CD4-positive, alpha-beta T cell treated with Interleukin-10 for 1 hour (primary cell): ENCODE results near the gene ZDHHC7.
A peak's percentile ranks its signal among the peaks of the same experiment; 100 is the strongest.
"Not testable (repeated sequence)": the region's sequence is repeated elsewhere in the genome, so short reads cannot be mapped to it uniquely, and the experiment has no call there.

Experiments
- DNase-seq: peaks from one replicate; pipeline ENCODE4 v3.0.0-alpha.2; 2020

Gene ZDHHC7

DNA sequence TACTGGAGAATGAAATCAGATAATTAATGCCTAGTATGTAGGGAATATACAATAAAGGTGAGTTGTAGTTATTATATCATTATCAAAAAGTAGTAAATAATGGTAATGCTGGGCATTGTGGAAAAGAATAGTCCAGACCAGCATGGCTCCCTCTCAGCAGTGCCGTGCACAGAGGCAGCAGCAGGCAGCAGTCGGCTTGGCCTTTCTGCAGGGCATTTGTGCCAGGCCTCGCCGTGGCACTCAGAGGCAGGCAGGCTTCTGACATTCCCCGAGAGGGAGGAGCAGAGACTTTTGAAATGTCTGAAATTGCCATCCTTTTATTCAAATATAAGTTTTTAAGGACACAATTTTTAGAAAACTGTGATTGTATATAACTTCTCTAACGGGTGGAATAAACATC, 31.3 kb upstream of the ZDHHC7 start:
- no peak for DNase-seq

DNA sequence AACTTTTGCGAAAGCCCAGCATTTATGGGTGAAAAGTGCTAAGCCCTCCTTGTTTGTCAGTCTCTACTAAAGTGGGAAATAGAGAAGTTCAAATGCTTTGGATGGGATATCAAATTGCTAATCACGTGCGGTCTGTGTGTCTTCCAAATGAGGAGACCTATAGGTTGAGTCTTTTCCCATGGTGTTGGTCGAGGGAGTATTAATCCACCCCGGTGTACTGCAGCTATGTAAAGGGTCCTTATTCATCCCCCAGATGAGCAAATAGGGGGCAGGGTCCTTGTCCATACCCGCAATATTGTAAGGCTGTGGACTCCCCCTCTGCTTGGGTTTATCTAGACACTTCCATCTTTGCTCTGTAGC, 30.8 kb upstream of the ZDHHC7 start:
- no peak for DNase-seq

DNA sequence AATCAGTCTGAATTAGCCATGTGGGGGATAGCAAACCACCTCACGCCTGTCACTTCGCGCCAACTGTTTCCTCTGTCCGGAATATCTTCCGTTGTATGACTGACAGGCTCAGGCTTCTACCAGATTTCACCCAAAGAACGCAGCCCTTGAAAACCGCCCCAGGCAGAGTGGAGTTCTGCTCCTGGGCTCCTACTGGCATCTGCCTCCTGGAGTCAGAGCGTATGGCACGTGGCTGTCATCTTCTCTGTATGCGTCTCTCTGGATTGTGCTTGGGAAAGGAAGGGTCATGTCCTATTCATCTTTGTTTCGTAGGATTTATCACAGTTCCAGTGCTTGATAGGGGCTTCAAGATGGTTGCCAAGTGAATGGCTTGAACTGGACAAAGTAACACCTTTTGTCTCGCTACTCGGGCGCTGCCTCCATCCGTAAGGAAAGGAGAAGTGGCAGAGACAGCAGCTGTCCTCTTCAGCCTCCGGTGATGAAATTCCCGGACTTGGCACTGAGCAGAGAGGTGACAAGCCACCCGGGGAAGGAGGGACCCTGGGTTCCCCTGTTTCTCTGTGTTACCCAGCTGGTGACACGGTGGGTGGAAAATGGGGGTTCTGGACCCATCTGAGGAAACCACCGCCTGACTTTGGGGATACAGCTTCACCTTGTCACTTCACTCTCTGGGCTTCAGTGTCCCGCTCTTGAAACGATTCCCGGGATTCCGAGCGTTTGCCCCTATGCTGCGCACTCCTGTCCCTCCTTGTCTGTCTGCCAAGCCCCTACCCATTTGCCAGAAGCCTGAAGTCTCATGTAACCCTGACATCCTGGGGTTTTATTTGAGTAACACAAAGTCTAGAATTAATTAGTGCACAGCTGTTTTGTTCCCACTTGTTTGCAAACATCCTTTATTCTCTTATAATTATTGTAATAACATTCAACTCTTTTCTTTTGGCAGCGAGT, 30.2 kb upstream of the ZDHHC7 start:
- DNase-seq, result no peak

DNA sequence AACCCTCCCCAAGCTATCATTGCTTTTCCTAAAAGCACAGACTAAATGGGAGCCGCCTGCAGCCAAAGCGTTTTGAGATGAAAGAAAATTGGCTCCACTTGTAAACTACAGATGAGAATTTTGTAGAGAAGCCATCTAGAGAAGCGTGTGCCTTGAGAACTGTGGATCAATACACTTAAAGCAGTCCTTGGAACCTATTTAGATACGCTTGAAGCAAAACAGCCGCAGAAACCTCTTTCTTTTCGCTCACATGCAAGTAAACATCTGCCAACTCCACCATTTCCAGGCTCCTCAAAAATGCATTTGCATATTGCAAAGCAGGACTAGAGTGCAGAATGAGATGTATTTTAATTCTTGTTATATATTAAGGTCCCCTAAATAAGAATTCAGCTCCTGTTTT, 29.4 kb upstream of the ZDHHC7 start:
- no peak for DNase-seq

DNA sequence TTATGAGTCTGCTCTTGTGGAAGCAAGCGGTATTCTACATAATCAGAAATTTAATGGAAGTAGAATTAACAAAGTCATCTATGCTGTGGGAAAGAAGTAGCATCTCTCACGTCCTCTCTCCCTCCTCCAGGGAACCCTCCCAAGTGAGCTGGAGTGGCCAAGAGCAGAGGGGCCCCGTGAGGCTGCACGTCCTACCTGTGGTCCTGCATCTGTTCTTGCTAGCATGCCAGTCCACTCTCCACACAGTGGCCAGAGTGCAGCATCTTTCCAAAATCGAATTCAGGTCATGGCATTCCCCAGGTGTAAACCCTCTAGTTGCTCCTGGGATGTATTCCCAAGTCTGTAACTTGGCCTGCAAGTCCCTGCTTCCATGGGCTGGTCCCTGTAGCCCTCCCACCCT, 26.4 kb upstream of the ZDHHC7 start:
- DNase-seq, result no peak

DNA sequence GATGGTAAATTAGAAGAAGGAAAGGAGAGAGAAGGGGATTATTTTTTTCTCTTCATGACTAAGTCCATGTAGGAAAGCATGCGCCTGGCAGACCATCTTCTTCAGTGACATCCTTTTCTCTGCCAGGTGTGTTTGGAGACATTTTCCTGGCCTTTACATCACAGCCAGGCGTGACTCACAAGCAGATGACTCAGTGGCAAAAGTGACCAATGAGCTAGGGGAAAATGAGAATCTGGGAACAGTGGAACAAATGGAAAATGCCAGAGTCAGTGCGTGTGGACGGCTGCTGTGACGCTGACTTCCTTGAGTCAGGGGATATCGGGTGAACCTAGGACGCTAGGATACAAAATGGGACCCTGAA, 25.7 kb upstream of the ZDHHC7 start:
- no peak for DNase-seq

DNA sequence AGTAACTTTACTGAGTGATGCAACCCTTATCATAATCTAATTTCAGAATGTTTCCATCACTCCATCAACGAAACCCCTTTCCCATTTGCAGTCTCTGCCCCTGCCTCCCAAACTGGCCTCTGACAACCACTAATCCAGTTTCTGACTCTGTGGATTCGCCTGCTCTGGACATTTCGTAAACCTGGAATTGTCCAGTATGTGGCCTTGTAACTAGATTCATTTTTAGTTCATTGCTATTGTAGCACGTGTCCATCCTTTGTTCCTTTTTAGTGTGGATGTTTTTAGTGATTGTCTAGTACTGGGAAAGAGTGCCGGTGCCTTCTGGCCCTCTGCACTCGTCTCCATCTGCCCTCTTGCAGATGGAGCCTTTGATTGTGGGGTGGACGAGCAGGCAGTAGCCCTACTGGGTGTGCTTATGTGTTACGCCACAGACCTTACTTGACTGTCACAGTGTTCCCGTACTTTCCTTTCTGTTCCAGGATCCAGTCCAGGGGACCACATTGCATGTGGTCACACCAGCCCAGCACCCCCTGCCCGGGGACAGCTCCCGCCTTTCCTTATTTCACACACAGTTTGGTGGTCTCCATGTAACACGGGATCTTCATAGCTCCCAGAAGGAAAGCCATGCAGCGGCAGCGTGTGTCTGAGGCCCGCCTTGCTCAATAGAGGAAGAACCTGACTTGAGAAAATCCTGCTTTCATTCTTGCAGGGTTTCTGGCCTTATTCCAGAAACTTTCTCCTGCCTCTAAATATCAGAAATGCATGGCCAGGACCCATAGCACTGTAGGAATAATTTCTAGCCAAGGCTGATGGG, 25.1 kb upstream of the ZDHHC7 start:
- no peak for DNase-seq

DNA sequence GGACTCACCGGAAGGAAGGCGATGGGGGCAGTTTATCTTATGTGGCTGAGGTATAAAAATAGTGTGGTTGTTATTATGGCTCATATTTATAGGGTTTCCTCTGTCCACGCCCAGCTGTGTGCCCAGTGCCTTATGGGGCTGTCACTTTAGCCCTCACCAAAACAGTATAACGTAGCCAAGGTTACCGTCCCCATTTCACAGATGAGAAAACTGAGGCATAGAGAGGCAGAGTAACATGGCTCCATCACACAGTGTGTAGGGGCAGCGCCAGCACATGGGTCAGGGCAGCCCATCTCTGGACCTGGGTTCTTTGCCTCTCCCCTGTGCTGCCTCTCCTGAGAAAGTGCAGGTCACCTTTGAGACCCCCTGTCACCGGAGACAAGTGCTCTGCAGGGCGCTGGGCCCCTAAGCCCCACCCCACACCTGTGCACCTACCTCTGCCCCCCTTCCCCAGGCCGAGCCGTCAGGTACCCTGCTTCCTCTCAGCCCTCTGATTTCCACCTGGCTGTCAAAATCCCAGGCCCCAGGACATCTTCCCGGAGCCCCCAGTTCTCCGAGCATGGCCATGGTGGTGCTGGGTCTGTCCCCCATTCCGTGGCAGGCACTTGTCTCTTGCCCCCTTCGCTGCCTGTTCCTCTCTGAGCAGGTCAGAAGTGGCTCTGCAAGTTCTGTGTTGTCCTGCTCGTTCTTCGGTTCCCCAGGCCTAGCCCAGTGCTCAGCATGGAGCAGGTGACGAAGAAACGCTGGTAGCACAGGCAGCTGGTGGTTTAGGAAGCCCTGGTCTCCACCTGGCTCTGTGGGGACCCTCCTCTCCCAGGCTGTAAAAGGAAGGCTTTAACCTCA, 23.5 kb upstream of the ZDHHC7 start:
- no peak for DNase-seq

DNA sequence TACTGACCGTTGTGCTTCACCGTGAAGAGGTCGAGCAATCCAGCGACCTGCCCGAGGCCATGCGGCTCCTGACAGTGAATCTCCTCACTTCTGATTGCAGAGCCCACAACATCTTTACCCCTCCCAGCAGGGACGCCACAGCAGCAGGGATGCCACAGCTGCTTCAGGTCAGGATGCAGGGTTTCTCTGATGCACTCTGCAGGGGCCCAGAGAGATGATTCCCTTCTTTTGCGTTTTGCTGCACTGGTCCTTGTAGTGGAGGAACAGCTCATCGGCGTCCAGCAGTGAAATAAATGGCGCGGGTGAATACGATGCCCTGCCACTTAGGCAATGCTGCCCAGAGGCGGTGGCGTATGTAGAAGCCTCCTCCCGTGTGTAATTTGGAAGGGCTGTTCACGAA, 21.8 kb upstream of the ZDHHC7 start:
- DNase-seq, result no peak

DNA sequence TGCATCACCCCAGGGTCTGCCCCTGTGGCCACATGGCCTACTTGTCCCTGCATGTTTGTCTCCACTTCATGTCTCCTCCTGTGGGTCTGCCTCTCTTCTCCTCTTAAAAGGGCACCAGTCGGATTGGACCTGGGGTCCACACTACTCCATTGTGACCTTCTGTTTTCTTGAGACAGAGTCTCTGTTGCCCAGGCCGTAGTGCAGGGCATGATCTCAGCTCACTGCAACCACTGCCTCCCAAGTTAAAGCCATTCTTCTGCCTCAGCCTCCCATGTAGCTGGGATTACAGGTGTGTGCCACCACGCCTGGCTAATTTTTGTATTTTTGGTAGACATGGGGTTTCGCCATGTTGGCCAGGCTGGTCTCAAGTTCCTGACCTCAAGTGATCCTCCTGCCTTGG, 20.9 kb upstream of the ZDHHC7 start:
- not testable (repeated sequence) for DNase-seq

DNA sequence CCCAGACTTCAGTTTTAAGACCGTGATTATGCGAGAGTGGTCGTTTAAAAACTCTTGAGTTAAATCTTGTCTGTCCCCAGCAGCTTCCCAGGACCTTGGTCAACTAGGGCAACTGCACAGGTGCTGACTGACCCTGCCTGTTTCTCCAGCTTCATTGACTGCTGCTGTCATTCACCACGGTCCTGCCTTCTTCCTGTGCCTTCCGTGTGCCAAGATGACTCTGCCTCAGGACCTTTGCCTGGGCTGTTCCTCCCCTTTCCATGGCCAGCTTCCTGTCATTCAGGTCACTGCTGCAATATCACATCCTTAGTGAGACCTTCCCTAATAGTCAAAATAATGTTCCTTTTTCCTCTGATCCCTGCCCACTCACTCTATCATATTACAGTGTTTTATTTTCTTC, 20.1 kb upstream of the ZDHHC7 start:
- DNase-seq, result no peak

DNA sequence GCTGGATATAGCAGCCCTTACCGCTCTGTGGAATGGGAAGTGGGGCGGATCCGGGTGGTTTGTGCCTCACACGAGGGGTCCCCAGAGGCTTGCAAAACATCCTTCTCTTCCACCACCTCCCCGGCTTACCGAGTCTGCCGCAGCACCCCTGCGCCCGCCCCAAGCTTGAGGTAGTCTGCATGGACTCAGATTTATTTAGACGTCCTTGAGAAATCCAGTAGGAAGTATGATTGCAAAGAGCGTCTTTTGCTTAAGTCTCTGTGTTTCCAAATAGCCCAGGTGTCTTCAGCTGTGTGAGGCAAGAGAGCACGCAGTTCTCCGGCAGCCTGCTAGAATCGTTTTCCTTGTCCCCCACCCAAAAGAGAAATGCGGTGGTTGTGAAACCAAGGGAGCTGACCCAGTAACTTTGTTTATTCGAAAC, 18.7 kb upstream of the ZDHHC7 start:
- no peak for DNase-seq

DNA sequence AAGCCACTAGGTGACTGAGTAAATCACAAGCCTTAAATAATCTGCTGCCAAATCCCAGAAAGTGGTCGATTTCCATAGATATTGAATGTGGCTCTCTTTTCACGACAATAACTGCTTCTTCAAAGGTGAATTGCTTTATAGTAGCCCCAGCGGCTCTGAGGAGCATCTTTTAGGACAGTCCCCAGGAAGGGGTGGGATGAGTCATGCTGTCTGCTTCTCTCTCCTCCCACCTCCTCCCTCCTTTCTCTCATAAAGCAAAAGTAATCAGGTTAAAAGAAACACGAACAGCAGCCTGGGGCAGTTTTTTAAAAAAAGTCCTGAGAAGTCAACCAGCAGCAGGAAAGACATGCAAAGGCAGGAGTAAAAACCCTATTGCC, 18.1 kb upstream of the ZDHHC7 start:
- DNase-seq, result peak; percentile 74

DNA sequence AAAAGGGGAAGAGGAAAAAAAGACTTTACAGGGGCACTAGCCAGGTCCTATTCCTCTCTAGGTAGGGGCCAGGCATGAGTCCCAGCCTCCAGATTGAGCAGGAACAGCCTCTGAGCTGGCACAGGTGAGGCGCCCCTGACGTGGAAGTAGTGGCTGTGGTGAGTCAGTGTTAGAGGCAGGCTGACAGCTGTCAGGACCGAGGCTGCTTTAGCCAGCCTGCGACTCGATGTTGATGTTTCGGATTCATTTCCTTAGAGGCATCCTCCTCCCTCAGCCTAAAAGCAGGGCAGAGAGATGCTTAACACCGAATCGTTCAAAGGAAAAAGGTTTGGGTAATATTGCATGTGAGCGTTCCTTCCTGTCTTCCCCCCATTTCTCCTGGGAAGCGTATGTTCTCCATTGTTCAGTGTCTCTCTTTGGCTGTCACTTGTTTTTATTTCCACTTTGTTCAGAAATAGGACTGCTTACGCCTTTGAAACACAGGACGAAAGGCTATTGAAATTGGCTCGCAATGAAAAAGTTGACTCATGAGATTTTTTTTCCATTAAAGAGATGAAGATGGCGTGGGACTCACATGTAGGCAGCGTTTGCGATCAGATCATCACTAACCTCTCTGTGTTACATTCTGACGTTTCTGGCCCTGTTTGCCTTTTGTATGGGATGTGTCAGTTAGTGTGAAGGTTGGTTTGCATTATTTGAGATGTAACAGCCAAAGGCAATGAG, 17.5 kb upstream of the ZDHHC7 start:
- peak; percentile 71 for DNase-seq

DNA sequence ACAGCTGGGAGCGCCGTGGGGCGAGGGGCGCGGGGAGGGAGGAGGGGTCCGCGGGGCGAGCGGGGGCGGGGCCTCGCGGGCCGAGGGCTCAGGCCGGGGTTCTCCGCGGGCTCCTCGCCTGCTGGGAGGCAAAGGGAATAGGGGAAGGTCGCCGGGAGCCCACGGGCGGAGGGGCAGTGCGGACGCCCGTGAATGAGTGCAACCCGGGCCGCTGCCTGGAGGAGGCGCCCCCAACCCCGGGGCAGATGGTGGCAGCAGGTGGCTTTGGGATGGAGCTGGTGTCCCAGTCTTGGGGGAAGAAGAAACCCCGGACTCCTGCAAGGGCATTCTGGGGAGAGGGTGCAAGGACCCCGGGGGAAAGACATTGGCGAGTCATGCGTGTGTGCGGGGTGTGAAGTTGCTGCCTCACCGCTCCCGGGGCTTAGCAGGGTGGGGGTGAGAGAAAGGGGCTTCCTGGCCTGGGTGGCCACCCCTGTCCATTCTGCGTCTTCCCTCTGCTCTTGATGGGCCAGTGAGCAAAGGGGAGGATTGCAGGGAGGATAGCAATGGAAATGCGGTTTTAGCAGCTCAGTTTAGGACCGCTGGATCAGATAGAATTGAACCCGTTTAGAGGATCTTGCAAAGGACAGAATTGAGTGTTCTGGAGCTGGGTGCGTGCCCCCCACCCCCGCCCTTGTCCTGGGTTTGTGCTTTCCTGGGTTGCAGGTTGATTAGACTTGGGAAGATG, 16.8 kb upstream of the ZDHHC7 start:
- peak; percentile 31 for DNase-seq

DNA sequence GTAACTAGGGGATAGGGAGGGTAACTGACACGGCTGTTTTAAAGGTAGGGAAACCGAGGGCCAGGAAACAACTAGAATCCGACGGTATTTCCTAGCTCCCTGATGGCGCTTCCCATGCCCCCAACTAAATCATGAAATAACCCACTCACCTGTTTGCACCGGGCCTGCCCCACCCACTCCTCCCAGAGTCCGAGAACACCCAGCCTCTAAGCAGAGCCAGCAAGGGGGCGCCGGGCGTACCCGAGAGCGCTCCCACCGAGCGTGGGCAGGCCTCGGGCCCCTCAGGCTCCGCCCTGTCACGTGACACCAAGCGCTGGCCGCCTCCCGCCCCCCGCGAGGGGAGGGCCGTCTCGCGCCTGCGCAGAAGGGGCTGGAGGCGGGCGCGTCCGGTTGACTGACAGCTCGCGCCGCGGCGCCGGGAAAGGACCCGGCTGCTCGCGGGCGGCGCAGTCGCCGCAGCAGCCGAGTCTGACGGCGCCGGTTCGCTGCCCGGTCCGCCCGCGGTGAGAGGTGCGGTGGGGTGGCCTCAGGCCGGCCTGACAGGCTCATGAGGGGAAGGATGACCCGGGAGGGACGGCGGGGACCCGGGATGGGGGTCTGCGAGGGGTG, 16.1 kb upstream of the ZDHHC7 start, which contains the start of gene KIAA0513:
Gene KIAA0513, plus strand, starts transcription at position 447 of the 609 bp plus-strand sequence. CDS start 39,277 bp downstream, outside the sequence.
- DNase-seq, result peak; percentile 96

DNA sequence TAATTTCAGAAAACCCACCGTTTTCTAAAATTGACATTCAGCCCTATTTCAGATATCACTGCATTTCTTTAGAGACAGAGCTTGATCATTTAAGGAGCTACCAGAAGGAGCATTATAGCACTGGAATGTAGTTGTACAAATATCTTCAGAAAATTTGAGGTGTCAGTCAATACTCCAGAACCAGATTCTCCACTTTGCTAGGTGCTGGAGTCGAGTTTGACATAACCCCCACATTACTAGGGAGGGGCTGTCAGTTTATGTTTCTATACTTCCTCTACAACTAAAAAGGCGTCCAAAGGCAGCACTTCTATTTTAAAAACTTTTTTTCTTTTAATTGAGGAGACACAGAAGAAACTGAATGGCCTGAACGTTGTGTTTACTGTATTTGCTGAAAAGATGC, 15.4 kb upstream of the ZDHHC7 start:
- no peak for DNase-seq

DNA sequence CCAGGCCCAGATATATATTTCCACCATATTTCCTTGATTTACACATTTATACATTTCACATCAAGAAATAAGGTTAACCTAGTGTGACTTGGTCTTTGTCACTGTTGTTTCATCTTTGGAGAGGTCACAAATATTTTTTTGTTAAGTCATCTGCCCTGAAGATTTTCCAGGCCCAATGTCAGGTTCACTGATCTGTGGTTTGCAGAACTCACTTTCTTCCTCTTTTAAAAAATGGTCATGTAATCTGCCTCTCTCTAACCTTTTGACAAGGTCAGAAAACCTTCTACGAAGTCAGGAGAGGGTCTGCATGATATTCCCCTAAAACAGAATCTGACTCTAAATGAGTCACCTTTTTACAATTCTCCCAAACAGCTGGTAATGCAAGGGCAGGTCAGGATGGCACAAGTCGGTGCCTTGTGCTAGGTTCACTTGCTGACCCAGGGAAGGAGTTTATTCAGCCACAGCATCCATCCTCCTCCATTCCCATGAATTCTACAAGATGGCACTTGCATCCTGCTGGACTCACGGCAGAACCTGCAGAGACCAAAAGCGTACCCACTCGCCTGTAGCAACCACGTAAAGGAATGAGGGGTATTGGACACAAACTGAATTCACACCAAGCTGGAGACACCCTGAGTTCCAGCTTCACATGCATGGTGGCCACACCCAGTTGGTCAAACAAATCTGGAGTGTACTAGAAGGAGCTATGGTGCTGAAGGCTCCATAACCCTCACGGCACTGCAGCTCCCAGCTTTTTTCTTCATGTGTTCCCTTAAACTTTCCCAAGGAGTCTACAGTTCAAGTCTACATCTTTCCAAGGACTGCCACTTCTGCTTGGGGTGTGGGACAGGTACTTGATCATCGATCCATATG, 14.7 kb upstream of the ZDHHC7 start:
- DNase-seq, result no peak

DNA sequence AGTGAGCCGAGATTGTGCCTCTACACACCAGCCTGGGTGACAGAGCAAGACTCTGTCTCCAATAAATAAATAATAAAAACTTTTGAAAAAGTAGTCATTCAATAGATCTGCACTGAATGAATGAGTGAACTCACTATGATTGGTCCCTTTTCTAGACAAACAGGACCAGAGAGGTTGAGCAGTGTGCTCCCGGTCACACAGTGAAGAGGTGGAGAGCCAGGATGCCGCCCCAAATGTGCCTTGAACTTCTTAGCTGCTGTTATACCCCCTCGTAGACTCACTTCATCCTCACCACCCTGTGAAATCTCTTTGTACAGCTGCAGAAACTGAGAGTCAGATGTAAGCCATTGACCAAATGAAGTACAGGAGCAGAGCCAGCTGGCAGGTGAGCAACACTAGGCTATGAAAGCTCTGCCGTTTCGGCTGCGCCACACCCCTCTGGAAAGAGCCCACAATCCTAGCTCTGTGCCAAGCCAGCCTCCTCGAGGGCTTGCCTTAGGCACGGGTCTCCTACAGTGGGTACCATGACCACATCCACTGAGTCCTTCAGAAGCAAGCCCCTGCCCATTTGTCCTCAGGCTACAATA, 8.4 kb upstream of the ZDHHC7 start:
- no peak for DNase-seq
